Ascending aorta (tissue), 2 donors: Measurements from ENCODE around the gene FKBP1A. TPM values are rescaled to one million over a fixed set of nuclear protein-coding genes. Genes with fewer than 3 reads are reported as not detected.

Experiments used
- DNase-seq, 2 donors: peaks; one replicate each; pipeline ENCODE4 v3.0.0-alpha.2; 2019; ENCODE audit warnings: low spot score in 2 of 2
- H3K27ac ChIP-seq, 2 donors: fragments of 200-600 bp; sonication (generic); one replicate each; pipeline ENCODE4 v1.5.1; 2016 to 2017; ENCODE audit warnings: mild to moderate bottlenecking in 1 of 2
- H3K27me3 ChIP-seq: fragments of 200-600 bp; sonication (generic); one replicate; pipeline ENCODE4 v1.5.1; 2017
- H3K36me3 ChIP-seq, 2 donors: fragments of 200-600 bp; sonication (generic); one replicate each; pipeline ENCODE4 v1.5.1; 2016
- H3K4me1 ChIP-seq, 2 donors: fragments of 200-600 bp; sonication (generic); one replicate each; pipeline ENCODE4 v1.5.1; 2016 to 2017; ENCODE audit warnings: mild to moderate bottlenecking in 1 of 2
- H3K4me3 ChIP-seq, 2 donors: fragments of 200-600 bp; sonication (generic); one replicate each; pipeline ENCODE4 v1.5.1; 2016 to 2017; ENCODE audit warnings: mild to moderate bottlenecking in 1 of 2
- H3K9me3 ChIP-seq, 2 donors: fragments of 200-600 bp; sonication (generic); one replicate each; pipeline ENCODE4 v1.5.1; 2016
- intact Hi-C: fragments of 100-400 bp; cut with DNase I; formaldehyde crosslinking; loops from one replicate; pipeline ENCODE4 v1.15.1; 2023
- total RNA-seq: library from RNA; depleted of rRNA; stranded (reverse); fragments of >200 nt; gene quantifications from one replicate; pipeline ENCODE4 v1.1.0, GENCODE V29; 2016
- TF ChIP-seq, protein P1 (sequence below), 3 experiments: fragments of 200-600 bp in 2 of 3; fragments of 450-650 bp in 1 of 3; sonication (generic) in 2 of 3; IDR thresholded peaks; one replicate each; pipeline ENCODE4 v1.5.1; 2016 to 2019; ENCODE audit warnings: antibody characterized with exemption in 3 of 3, mild to moderate bottlenecking in 1 of 3, moderate library complexity in 1 of 3

FKBP1A gene
- total RNA-seq, 1 donor from 2014 or later, result 202 TPM

DNA sequence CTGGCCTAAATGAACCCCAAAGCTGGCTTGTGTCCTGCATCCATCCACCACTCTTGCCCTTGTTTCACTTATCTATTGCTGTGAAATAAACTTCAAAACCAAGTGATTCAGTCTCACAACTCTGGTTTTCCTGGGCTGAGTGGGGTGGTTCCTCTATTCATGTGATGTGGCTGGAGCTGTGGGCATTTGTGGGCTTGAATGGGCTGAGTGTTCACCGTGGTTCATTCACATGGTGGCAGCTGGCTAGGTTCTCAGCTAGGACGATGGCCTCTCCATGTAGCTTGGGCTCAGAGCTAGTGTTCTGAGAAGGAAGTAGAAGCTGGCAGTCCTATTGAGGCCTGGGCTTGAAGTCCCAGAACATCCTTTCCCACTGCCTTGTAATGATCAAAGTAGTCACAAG is 30.4 kb downstream of the FKBP1A start:
- H3K27ac ChIP-seq, result no peak overlapping the region
- no peak overlapping the region for H3K4me3 ChIP-seq
- H3K9me3 ChIP-seq, result no peaks in the 10 kb centered on the region
- peaks cover 5 to 16% of the 10 kb centered on the region in 2 donors for H3K36me3 ChIP-seq
- TF ChIP-seq, protein P1, sequence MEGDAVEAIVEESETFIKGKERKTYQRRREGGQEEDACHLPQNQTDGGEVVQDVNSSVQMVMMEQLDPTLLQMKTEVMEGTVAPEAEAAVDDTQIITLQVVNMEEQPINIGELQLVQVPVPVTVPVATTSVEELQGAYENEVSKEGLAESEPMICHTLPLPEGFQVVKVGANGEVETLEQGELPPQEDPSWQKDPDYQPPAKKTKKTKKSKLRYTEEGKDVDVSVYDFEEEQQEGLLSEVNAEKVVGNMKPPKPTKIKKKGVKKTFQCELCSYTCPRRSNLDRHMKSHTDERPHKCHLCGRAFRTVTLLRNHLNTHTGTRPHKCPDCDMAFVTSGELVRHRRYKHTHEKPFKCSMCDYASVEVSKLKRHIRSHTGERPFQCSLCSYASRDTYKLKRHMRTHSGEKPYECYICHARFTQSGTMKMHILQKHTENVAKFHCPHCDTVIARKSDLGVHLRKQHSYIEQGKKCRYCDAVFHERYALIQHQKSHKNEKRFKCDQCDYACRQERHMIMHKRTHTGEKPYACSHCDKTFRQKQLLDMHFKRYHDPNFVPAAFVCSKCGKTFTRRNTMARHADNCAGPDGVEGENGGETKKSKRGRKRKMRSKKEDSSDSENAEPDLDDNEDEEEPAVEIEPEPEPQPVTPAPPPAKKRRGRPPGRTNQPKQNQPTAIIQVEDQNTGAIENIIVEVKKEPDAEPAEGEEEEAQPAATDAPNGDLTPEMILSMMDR (IDR thresholded peaks at IDR 0.05), result no peak
- intact Hi-C loops, result no loop called here
- no peak for DNase-seq
- no peaks in the 10 kb centered on the region for H3K4me1 ChIP-seq
- no peaks in the 10 kb centered on the region for H3K27me3 ChIP-seq

DNA sequence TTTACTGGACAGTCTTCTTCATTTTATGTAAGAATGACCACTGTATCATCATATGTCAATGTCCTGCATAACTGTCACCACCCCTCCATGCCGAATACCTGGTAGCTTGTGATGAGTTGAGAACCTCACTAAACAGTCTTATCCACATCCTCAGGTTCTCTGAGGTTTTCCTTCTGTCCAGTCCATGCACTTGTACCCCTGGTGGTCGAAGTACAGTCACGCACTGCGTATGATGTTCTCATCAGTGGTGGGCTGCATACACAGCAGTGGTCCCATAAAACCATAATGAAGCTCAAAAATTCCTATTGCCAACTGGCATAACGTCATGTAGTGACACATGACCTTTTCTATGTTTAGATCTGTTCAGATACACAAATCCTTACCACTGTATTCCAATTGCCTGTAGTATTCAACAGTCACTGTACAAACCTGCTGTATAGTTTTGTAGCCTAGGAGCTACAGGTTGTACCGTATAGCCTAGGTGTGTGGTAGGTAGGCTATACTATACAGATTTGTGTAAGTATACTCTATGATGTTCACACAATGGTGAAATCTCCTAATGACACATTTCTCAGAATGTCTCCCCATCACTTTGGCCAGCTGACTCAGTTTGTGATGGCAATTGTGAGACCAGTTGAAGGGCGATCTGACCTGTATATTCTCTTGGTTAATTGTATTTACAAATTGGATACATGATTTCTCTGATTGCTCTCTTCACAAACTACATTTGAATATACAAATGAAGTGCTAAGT is 32.6 kb downstream of the FKBP1A start:
- Histone ChIP-seq H3K36me3 (peaks cover 2 to 11% of the 10 kb centered on the region in 2 donors), H3K27ac (no peak overlapping the region), H3K4me3 (no peak overlapping the region), H3K9me3 (no peaks in the 10 kb centered on the region), H3K27me3 (no peaks in the 10 kb centered on the region), H3K4me1 (no peaks in the 10 kb centered on the region)
- no peak for DNase-seq
- intact Hi-C loops, result no loop called here
- TF ChIP-seq, protein P1 (IDR thresholded peaks at IDR 0.05), result no peak

DNA sequence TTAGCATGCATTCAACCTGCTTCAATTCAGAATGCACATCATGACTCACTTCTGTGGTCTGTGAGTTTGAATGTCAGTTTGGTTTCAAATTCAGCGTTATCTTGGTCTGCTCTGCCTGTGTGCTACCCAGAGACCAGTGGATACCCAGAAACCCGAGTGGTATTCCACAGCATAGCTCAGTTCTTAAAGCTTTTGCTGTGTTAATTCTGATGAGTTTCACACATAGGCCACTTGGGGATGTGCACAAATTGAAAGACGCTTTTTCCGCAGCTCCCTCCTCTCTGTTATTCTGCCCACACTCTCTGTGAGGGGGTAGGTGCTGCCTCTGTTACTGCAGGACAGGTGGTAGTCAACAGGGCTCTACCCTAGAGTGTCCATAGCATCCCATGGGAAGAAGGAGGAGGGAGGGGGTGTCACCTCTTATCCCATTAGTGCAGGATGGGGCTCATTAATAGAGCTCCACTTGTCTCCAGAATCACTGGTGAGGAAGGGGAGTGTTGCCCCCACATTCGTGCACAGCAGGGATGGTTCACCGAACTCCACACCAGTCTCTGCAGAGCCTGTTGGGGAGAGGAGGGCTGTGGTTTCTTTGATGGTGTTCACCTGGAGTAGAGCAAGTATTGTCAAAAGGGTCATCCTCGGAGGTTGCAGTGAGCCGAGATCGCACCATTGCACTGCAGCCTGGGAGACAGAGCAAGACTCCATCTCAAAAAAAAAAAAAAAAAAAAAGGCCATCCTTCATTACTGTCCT is 34.8 kb downstream of the FKBP1A start:
- Histone ChIP-seq H3K9me3 (no peaks in the 10 kb centered on the region), H3K27ac (no peak overlapping the region), H3K4me1 (no peaks in the 10 kb centered on the region), H3K4me3 (no peak overlapping the region), H3K36me3 (peaks cover 0 to 17% of the 10 kb centered on the region in 2 donors), H3K27me3 (no peaks in the 10 kb centered on the region)
- intact Hi-C loops, result no loop called here
- no peak for DNase-seq
- TF ChIP-seq, protein P1 (IDR thresholded peaks at IDR 0.05), result no peak

DNA sequence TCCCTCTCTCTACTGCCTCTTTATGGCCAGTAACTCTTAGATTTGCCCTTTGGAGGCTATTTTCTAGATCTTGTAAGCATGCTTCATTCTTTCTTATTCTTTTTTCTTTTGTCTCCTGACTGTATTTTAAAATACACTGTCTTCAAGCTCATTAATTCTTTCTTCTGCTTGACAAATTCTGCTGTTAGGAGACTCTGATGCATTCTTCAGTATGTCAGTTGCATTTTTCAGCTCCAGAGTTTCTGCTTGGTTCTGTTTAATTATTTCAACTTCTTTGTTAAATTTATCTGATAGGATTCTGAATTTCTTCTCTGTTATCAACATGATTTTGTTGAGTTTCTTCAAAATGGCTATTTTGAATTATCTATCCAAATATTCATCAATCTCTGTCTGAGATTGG is 38.9 kb downstream of the FKBP1A start:
- DNase-seq, result no peak
- no peaks in the 10 kb centered on the region for H3K27me3 ChIP-seq
- TF ChIP-seq, protein P1 (IDR thresholded peaks at IDR 0.05), result no peak
- H3K27ac ChIP-seq, result no peak overlapping the region
- intact Hi-C loops, result no loop called here
- no peaks in the 10 kb centered on the region for H3K9me3 ChIP-seq
- no peak overlapping the region for H3K4me3 ChIP-seq
- H3K36me3 ChIP-seq, result peaks cover 0 to 12% of the 10 kb centered on the region in 2 donors
- H3K4me1 ChIP-seq, result no peaks in the 10 kb centered on the region

DNA sequence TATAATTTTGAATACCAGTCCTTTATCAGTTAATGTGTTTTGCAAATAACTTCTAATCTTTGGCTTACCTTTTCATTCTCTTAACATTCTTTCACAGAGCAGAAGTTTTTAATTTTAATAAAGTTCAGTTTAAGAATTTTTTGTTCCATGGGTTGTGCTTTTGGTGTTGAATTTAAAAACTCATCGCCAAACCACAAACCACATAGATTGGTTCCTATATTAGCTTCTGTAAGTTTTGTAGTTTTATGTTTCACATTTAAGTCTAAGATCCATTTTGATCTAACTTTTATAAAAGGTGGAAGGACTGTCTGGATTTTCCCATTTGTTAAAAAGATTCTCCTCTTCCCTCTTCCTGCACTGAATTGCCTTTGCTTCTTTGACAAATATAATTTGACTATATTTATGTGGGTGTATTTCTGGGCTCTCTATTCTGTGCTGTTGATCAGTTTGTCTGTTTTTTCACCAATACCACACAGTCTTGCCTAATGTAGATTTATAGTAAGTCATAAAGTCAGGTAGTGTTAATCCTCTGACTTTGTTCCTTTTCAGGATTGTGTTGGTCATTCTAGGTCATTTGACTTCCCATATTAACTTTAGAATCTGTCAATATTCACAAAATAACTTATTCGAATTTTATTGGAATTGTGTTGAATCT is 46.4 kb downstream of the FKBP1A start:
- no peak for DNase-seq
- intact Hi-C loops, result no loop called here
- Histone ChIP-seq H3K27me3 (no peaks in the 10 kb centered on the region), H3K4me1 (no peaks in the 10 kb centered on the region), H3K36me3 (no peaks in the 10 kb centered on the region), H3K27ac (no peak overlapping the region), H3K4me3 (no peak overlapping the region), H3K9me3 (peaks cover 0 to 9% of the 10 kb centered on the region in 2 donors)
- TF ChIP-seq, protein P1 (IDR thresholded peaks at IDR 0.05), result no peak
